ENCODE data around the gene CSRP1. TPM values are rescaled to one million over a fixed set of nuclear protein-coding genes. Genes with fewer than 3 reads are reported as not detected.

Gene CSRP1
- total and polyA plus RNA-seq, 2 experiments from 2014 or later = 5.8 to 29.9 TPM

- no peak overlapping the region for H3K27ac Mint-ChIP-seq
- no peak for ATAC-seq
Observed at GRCh38 chr1:201511396-201511940, 4.5 kb upstream of the CSRP1 start.

More at GRCh38 chr1:201511396-201511940, 4.5 kb upstream of the CSRP1 start:
- Histone ChIP-seq H3K9me2 (ENCODE audit: insufficient read depth) (peaks cover 12% of the 10 kb centered on the region), H3K4me1 (ENCODE audit: insufficient read depth) (peaks cover 8% of the 10 kb centered on the region), H3F3A (replicated peaks; ENCODE audit: low read depth) (no peaks in the 10 kb centered on the region), H4K20me1 (replicated peaks; ENCODE audit: insufficient read depth) (no peaks in the 10 kb centered on the region), H3K4me3 (no peak overlapping the region), H2AFZ (peak overlapping the region; percentile 2; the same call in 1 of the 2 replicates), H3K27ac (ENCODE audit: low read depth) (no peak overlapping the region), H3K4me2 (no peak overlapping the region), H3K79me2 (replicated peaks; ENCODE audit: insufficient read depth) (no peaks in the 10 kb centered on the region), H3K36me3 (ENCODE audit: insufficient read depth) (no peaks in the 10 kb centered on the region), H3K27me3 (ENCODE audit: insufficient read depth) (peaks cover 28% of the 10 kb centered on the region)
- H3K4me1 Mint-ChIP-seq = peaks cover 23% of the 10 kb centered on the region
- H3K36me3 Mint-ChIP-seq (ENCODE audit: low read depth) = no peaks in the 10 kb centered on the region
- H3K9me3 Mint-ChIP-seq = no peaks in the 10 kb centered on the region
- DNase-seq (ENCODE audit: low spot score) = no peak
- peaks cover 23% of the 10 kb centered on the region for H3K27me3 Mint-ChIP-seq (ENCODE audit: insufficient read depth, low read depth, poor library complexity)
- TF ChIP-seq EZH2phosphoT487 (IDR thresholded peaks at IDR 0.05; ENCODE audit: unreplicated experiment) = no peak
- no peak for TF ChIP-seq POLR2AphosphoS5 (IDR thresholded peaks at IDR 0.05; ENCODE audit: low read depth)
- no peak for TF ChIP-seq EZH2 (IDR thresholded peaks at IDR 0.05; ENCODE audit: low read depth, unreplicated experiment)
- no peak for TF ChIP-seq ZNF331 (CRISPR knock-in tag; IDR thresholded peaks at IDR 0.05; ENCODE audit: low read depth)
- no peak for TF ChIP-seq CTCF (conservative IDR thresholded peaks at IDR 0.05; ENCODE audit: low read depth in 2 of 2)
- TF ChIP-seq ETS1 (IDR thresholded peaks at IDR 0.05) = no peak
- no peak for TF ChIP-seq NANOG (IDR thresholded peaks at IDR 0.05; ENCODE audit: borderline replicate concordance)
- no peak for TF ChIP-seq CREB1 (CRISPR knock-in tag; IDR thresholded peaks at IDR 0.05; ENCODE audit: low read depth)
- no peak for TF ChIP-seq ZNF114 (CRISPR knock-in tag; IDR thresholded peaks at IDR 0.05)
- TF ChIP-seq JUNB (IDR thresholded peaks at IDR 0.05; ENCODE audit: unreplicated experiment) = no peak
- TF ChIP-seq ZNF462 (CRISPR knock-in tag; IDR thresholded peaks at IDR 0.05) = no peak
- no peak for TF ChIP-seq STAT1 (IDR thresholded peaks at IDR 0.05; ENCODE audit: unreplicated experiment)
- no peak for TF ChIP-seq REST (IDR thresholded peaks at IDR 0.05; ENCODE audit: unreplicated experiment)
- H3K4me3 Mint-ChIP-seq = no peak overlapping the region
